GM23338 (cell line): ENCODE measurements around the gene SRSF11. TPM values are rescaled to one million over a fixed set of nuclear protein-coding genes. Genes with fewer than 3 reads are reported as not detected.

Experiments
- ATAC-seq: fragments of 200-7000 bp; cut with Tn5 transposase; 3 replicates; pipeline ENCODE4 v1.9.1; 2020
- DNase-seq: peaks from one replicate; pipeline ENCODE4 v3.0.0-alpha.2; 2015; ENCODE audit warnings: low spot score
- H2AFZ ChIP-seq: fragments of 200-600 bp; sonication (generic); 2 replicates; pipeline ENCODE4 v1.8.0; 2016; ENCODE audit warnings: antibody characterized with exemption, mild to moderate bottlenecking, moderate library complexity
- H3F3A ChIP-seq: fragments of 200-600 bp; sonication (generic); replicated peaks from 2 replicates; pipeline ENCODE4 v1.8.0; 2017; ENCODE audit warnings: antibody characterized with exemption, mixed run types, low read depth
- H3K27ac ChIP-seq: fragments of 200-600 bp; sonication (generic); 2 replicates; pipeline ENCODE4 v1.6.1; 2016; ENCODE audit warnings: low read depth
- H3K27me3 ChIP-seq: fragments of 200-600 bp; sonication (generic); 2 replicates; pipeline ENCODE4 v1.8.0; 2016; ENCODE audit warnings: mild to moderate bottlenecking, mixed run types, moderate library complexity; ENCODE audit not compliant: insufficient read depth
- H3K36me3 ChIP-seq: fragments of 200-600 bp; sonication (generic); 2 replicates; pipeline ENCODE4 v1.8.0; 2016; ENCODE audit warnings: mild to moderate bottlenecking; ENCODE audit not compliant: insufficient read depth
- H3K4me1 ChIP-seq: fragments of 200-600 bp; sonication (generic); 2 replicates; pipeline ENCODE4 v1.8.0; 2016; ENCODE audit warnings: mild to moderate bottlenecking, moderate library complexity; ENCODE audit not compliant: insufficient read depth
- H3K4me2 ChIP-seq: fragments of 200-600 bp; sonication (generic); 2 replicates; pipeline ENCODE4 v1.7.1; 2017; ENCODE audit warnings: mixed run types
- H3K4me3 ChIP-seq: fragments of 200-600 bp; sonication (generic); 2 replicates; pipeline ENCODE4 v1.6.1; 2016; ENCODE audit warnings: mixed run types
- H3K79me2 ChIP-seq: fragments of 200-600 bp; sonication (generic); replicated peaks from 2 replicates; pipeline ENCODE4 v1.8.0; 2017; ENCODE audit warnings: mild to moderate bottlenecking; ENCODE audit not compliant: insufficient read depth
- H3K9me2 ChIP-seq: fragments of 200-600 bp; sonication (generic); 2 replicates; pipeline ENCODE4 v1.8.0; 2017; ENCODE audit not compliant: insufficient read depth
- H4K20me1 ChIP-seq: fragments of 200-600 bp; sonication (generic); replicated peaks from 2 replicates; pipeline ENCODE4 v1.8.0; 2017; ENCODE audit warnings: mild to moderate bottlenecking; ENCODE audit not compliant: insufficient read depth
- H3K27ac Mint-ChIP-seq: 2 replicates; pipeline ENCODE4 v1.8.0; 2020; ENCODE audit warnings: inconsistent platforms, mild to moderate bottlenecking, moderate library complexity, mixed read lengths
- H3K27me3 Mint-ChIP-seq: 3 replicates; pipeline ENCODE4 v1.8.0; 2022; ENCODE audit warnings: low read depth, mild to moderate bottlenecking, moderate library complexity, mixed read lengths, inconsistent platforms; ENCODE audit not compliant: insufficient read depth, poor library complexity
- H3K36me3 Mint-ChIP-seq: 3 replicates; pipeline ENCODE4 v1.8.0; 2021; ENCODE audit warnings: low read depth, mild to moderate bottlenecking, inconsistent platforms, moderate library complexity, mixed read lengths
- H3K4me1 Mint-ChIP-seq: 3 replicates; pipeline ENCODE4 v1.8.0; 2020; ENCODE audit warnings: mild to moderate bottlenecking, inconsistent platforms, mixed read lengths
- H3K4me3 Mint-ChIP-seq: 3 replicates; pipeline ENCODE4 v1.8.0; 2021; ENCODE audit warnings: moderate library complexity, mild to moderate bottlenecking, inconsistent platforms, mixed read lengths
- H3K9me3 Mint-ChIP-seq: 3 replicates; pipeline ENCODE4 v1.8.0; 2020; ENCODE audit warnings: moderate library complexity, mild to moderate bottlenecking, inconsistent platforms, mixed read lengths
- CREB1 ChIP-seq: fragments of 250-450 bp; sonication (Bioruptor Pico); IDR thresholded peaks from 2 replicates; pipeline ENCODE4 v1.5.0; 2020; ENCODE audit warnings: low read depth, mild to moderate bottlenecking, moderate library complexity
- ETS1 ChIP-seq: IDR thresholded peaks from 2 replicates; pipeline ENCODE4 v1.6.1; 2016; ENCODE audit warnings: antibody characterized with exemption
- EZH2 ChIP-seq: fragments of 200-600 bp; sonication (generic); IDR thresholded peaks from one replicate; pipeline ENCODE4 v1.8.0; 2017; ENCODE audit warnings: antibody characterized with exemption, mild to moderate bottlenecking, low read depth; ENCODE audit not compliant: unreplicated experiment
- EZH2phosphoT487 ChIP-seq: fragments of 200-600 bp; sonication (generic); IDR thresholded peaks from one replicate; pipeline ENCODE4 v1.8.1; 2018; ENCODE audit warnings: antibody characterized with exemption; ENCODE audit not compliant: unreplicated experiment
- JUNB ChIP-seq: IDR thresholded peaks from one replicate; pipeline ENCODE4 v1.6.1; 2016; ENCODE audit warnings: antibody characterized with exemption; ENCODE audit not compliant: unreplicated experiment
- NANOG ChIP-seq: IDR thresholded peaks from 2 replicates; pipeline ENCODE4 v1.6.1; 2016; ENCODE audit warnings: antibody characterized with exemption, borderline replicate concordance
- POLR2AphosphoS5 ChIP-seq: IDR thresholded peaks from 2 replicates; pipeline ENCODE4 v1.6.1; 2016; ENCODE audit warnings: antibody characterized with exemption, low read depth
- REST ChIP-seq: IDR thresholded peaks from one replicate; pipeline ENCODE4 v1.6.1; 2018; ENCODE audit warnings: antibody characterized with exemption; ENCODE audit not compliant: unreplicated experiment
- STAT1 ChIP-seq: IDR thresholded peaks from one replicate; pipeline ENCODE4 v1.6.1; 2016; ENCODE audit warnings: antibody characterized with exemption; ENCODE audit not compliant: unreplicated experiment
- ZNF114 ChIP-seq: fragments of 250-450 bp; sonication (Bioruptor Pico); IDR thresholded peaks from 2 replicates; pipeline ENCODE4 v1.5.0; 2020; ENCODE audit warnings: mild to moderate bottlenecking, moderate library complexity
- ZNF331 ChIP-seq: fragments of 250-450 bp; sonication (Bioruptor Pico); IDR thresholded peaks from 2 replicates; pipeline ENCODE4 v1.5.0; 2020; ENCODE audit warnings: low read depth, mild to moderate bottlenecking, moderate library complexity
- polyA plus RNA-seq: library from polyadenylated mRNA; unstranded; fragments of >200 nt; fragmentation: Nextera tagmentation; extraction: Ambion mirVana; gene quantifications from 2 replicates; pipeline ENCODE4 v1.2.1, GENCODE V29; 2016
- total RNA-seq: library from RNA; depleted of rRNA; stranded (reverse); fragments of >200 nt; shearing (Covaris generic); gene quantifications from 2 replicates; pipeline ENCODE4 v1.2.3, GENCODE V29; 2014

The SRSF11 gene
- total and polyA plus RNA-seq, 2 experiments from 2014 or later, result 182 to 372 TPM

- TF ChIP-seq REST (no peak), POLR2AphosphoS5 (no peak), ZNF114 (CRISPR knock-in tag) (no peak), EZH2phosphoT487 (no peak), JUNB (no peak), CREB1 (CRISPR knock-in tag) (no peak), STAT1 (no peak), ETS1 (no peak), EZH2 (no peak), ZNF331 (no peak)
Measured at GRCh38 chr1:70248729-70249128, 27.5 kb downstream of the SRSF11 start (continued).

- Histone ChIP-seq H3K27ac (no peak overlapping the region), H3K36me3 (peaks cover 2% of the 10 kb centered on the region; the same call in 1 of the 2 replicates), H3K4me1 (no peaks in the 10 kb centered on the region), H3K9me2 (no peaks in the 10 kb centered on the region), H3K27me3 (no peaks in the 10 kb centered on the region), H3F3A (no peaks in the 10 kb centered on the region), H2AFZ (no peak overlapping the region), H3K79me2 (no peaks in the 10 kb centered on the region), H4K20me1 (no peaks in the 10 kb centered on the region), H3K4me2 (no peak overlapping the region), H3K4me3 (no peak overlapping the region)
- no peaks in the 10 kb centered on the region for H3K4me1 Mint-ChIP-seq
- no peak for ATAC-seq
- H3K4me3 Mint-ChIP-seq, result no peak overlapping the region
- H3K36me3 Mint-ChIP-seq, result peaks cover 4% of the 10 kb centered on the region; the same call in 2 of the 3 replicates
- no peaks in the 10 kb centered on the region; the same call in 1 of the 3 replicates for H3K9me3 Mint-ChIP-seq
- TF ChIP-seq POLR2AphosphoS5 (no peak), ETS1 (no peak), ZNF114 (CRISPR knock-in tag) (no peak), NANOG (no peak)
- H3K27ac Mint-ChIP-seq, result no peak overlapping the region
- no peak for DNase-seq
- peaks cover 1% of the 10 kb centered on the region for H3K27me3 Mint-ChIP-seq
Measured at GRCh38 chr1:70256664-70257063, 35.5 kb downstream of the SRSF11 start.
